Measurements from ENCODE around the gene SCARB2.

The SCARB2 gene, protein sequence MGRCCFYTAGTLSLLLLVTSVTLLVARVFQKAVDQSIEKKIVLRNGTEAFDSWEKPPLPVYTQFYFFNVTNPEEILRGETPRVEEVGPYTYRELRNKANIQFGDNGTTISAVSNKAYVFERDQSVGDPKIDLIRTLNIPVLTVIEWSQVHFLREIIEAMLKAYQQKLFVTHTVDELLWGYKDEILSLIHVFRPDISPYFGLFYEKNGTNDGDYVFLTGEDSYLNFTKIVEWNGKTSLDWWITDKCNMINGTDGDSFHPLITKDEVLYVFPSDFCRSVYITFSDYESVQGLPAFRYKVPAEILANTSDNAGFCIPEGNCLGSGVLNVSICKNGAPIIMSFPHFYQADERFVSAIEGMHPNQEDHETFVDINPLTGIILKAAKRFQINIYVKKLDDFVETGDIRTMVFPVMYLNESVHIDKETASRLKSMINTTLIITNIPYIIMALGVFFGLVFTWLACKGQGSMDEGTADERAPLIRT

GRCh38 chr4:76213415-76214176, at the start of gene SCARB2:
Gene SCARB2 (minus strand): TSS chr4:76213824. CDS start chr4:76213543, 281 bp downstream.
- Histone ChIP-seq H3K36me3 (ENCODE audit: control insufficient read depth, insufficient read depth, low read length, severe bottlenecking) (no peaks in the 10 kb centered on the region), H3K27me3 (replicated peaks; ENCODE audit: control insufficient read depth, insufficient read depth, low read length) (no peaks in the 10 kb centered on the region), H3K4me3 (ENCODE audit: low read length) (peak within 1 kb of the TSS; percentile 96), H3K4me1 (ENCODE audit: control insufficient read depth, insufficient read depth, low read length) (peaks cover 48% of the 10 kb centered on the region), H3K9ac (ENCODE audit: low read length) (peak within 1 kb of the TSS; percentile 96), H3K9me3 (ENCODE audit: control insufficient read depth, low read length) (no peaks in the 10 kb centered on the region)
- DNase-seq (ENCODE audit: low read depth), result peak; percentile 95

GRCh38 chr4:76260571-76260970, 46.9 kb upstream of the SCARB2 start:
- Histone ChIP-seq H3K27me3 (replicated peaks; ENCODE audit: control insufficient read depth, insufficient read depth, low read length) (peaks cover 12% of the 10 kb centered on the region), H3K9ac (ENCODE audit: low read length) (no peak overlapping the region), H3K9me3 (ENCODE audit: control insufficient read depth, low read length) (no peaks in the 10 kb centered on the region), H3K4me3 (ENCODE audit: low read length) (no peak overlapping the region), H3K4me1 (ENCODE audit: control insufficient read depth, insufficient read depth, low read length) (no peaks in the 10 kb centered on the region), H3K36me3 (ENCODE audit: control insufficient read depth, insufficient read depth, low read length, severe bottlenecking) (peaks cover 8% of the 10 kb centered on the region)
- DNase-seq (ENCODE audit: low read depth), result no peak

- no peaks in the 10 kb centered on the region for H3K36me3 ChIP-seq (ENCODE audit: control insufficient read depth, insufficient read depth, low read length, severe bottlenecking)
- H3K27me3 ChIP-seq (replicated peaks; ENCODE audit: control insufficient read depth, insufficient read depth, low read length), result peaks cover 27% of the 10 kb centered on the region
- H3K4me1 ChIP-seq (ENCODE audit: control insufficient read depth, insufficient read depth, low read length), result no peaks in the 10 kb centered on the region
- no peaks in the 10 kb centered on the region for H3K9me3 ChIP-seq (ENCODE audit: control insufficient read depth, low read length)
- no peak overlapping the region for H3K9ac ChIP-seq (ENCODE audit: low read length)
- DNase-seq (ENCODE audit: low read depth), result no peak
- no peak overlapping the region for H3K4me3 ChIP-seq (ENCODE audit: low read length)
Observed at GRCh38 chr4:76257824-76258223, 44.2 kb upstream of the SCARB2 start.

DNA sequence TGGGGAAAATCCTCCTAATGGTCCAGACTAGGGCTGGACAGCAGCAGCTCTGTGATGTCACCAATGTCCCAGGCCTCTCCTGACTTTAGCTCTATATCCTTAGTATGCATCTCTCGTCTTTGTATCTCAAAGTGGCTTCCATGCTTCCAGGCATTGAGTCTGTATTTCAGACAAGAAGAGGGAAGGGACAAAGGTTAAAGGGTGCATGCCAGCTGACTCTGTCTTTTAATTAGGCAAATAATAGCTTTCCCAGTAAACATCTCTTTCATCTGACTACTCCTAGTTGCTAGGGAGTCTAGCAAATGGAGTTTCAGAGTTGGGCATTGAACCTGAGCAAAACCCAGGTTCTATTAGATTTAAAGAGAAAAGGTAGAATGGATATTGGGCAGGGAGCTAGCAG, 43.3 kb upstream of the SCARB2 start:
- DNase-seq (ENCODE audit: low read depth), result no peak
- Histone ChIP-seq H3K9ac (ENCODE audit: low read length) (no peak overlapping the region), H3K27me3 (replicated peaks; ENCODE audit: control insufficient read depth, insufficient read depth, low read length) (peaks cover 36% of the 10 kb centered on the region), H3K9me3 (ENCODE audit: control insufficient read depth, low read length) (no peaks in the 10 kb centered on the region), H3K4me3 (ENCODE audit: low read length) (no peak overlapping the region), H3K4me1 (ENCODE audit: control insufficient read depth, insufficient read depth, low read length) (peaks cover 2% of the 10 kb centered on the region), H3K36me3 (ENCODE audit: control insufficient read depth, insufficient read depth, low read length, severe bottlenecking) (no peaks in the 10 kb centered on the region)

- H3K4me3 ChIP-seq (ENCODE audit: low read length), result no peak overlapping the region
- H3K36me3 ChIP-seq (ENCODE audit: control insufficient read depth, insufficient read depth, low read length, severe bottlenecking), result no peaks in the 10 kb centered on the region
- H3K9ac ChIP-seq (ENCODE audit: low read length), result no peak overlapping the region
- H3K4me1 ChIP-seq (ENCODE audit: control insufficient read depth, insufficient read depth, low read length), result peaks cover 8% of the 10 kb centered on the region
- H3K9me3 ChIP-seq (ENCODE audit: control insufficient read depth, low read length), result no peaks in the 10 kb centered on the region
- H3K27me3 ChIP-seq (replicated peaks; ENCODE audit: control insufficient read depth, insufficient read depth, low read length), result peaks cover 39% of the 10 kb centered on the region
- no peak for DNase-seq (ENCODE audit: low read depth)
Observed at GRCh38 chr4:76256032-76256431, 42.4 kb upstream of the SCARB2 start.

- H3K4me1 ChIP-seq (ENCODE audit: control insufficient read depth, insufficient read depth, low read length), result peaks cover 9% of the 10 kb centered on the region
- DNase-seq (ENCODE audit: low read depth), result no peak
- no peaks in the 10 kb centered on the region for H3K9me3 ChIP-seq (ENCODE audit: control insufficient read depth, low read length)
- H3K27me3 ChIP-seq (replicated peaks; ENCODE audit: control insufficient read depth, insufficient read depth, low read length), result peaks cover 56% of the 10 kb centered on the region
- H3K36me3 ChIP-seq (ENCODE audit: control insufficient read depth, insufficient read depth, low read length, severe bottlenecking), result no peaks in the 10 kb centered on the region
- H3K4me3 ChIP-seq (ENCODE audit: low read length), result no peak overlapping the region
- H3K9ac ChIP-seq (ENCODE audit: low read length), result no peak overlapping the region
Observed at GRCh38 chr4:76253511-76253910, 39.9 kb upstream of the SCARB2 start.

DNA sequence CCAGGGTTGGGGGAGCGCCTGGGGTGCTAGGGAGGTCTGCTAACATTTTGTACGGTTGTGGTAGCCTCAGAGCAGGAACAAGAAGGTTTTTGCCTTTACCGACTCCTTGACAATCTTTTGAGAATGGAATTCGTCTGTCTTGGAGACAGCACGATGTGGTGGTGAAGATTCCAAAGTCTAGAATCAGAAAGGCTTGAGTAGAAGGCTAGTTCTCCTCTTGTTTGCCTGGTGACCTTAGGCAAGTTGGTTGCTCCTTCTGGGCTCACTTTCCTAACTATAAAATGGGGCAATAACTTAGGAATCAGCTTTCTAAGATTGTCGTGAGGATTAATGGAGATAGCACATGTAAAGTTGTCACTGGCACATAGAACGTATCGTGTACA, 38.6 kb upstream of the SCARB2 start:
- Histone ChIP-seq H3K27me3 (replicated peaks; ENCODE audit: control insufficient read depth, insufficient read depth, low read length) (peaks cover 52% of the 10 kb centered on the region), H3K9me3 (ENCODE audit: control insufficient read depth, low read length) (no peaks in the 10 kb centered on the region), H3K9ac (ENCODE audit: low read length) (peak overlapping the region; percentile 75), H3K36me3 (ENCODE audit: control insufficient read depth, insufficient read depth, low read length, severe bottlenecking) (no peaks in the 10 kb centered on the region), H3K4me3 (ENCODE audit: low read length) (peak overlapping the region; percentile 83), H3K4me1 (ENCODE audit: control insufficient read depth, insufficient read depth, low read length) (peaks cover 9% of the 10 kb centered on the region)
- DNase-seq (ENCODE audit: low read depth), result no peak

- Histone ChIP-seq H3K9me3 (ENCODE audit: control insufficient read depth, low read length) (no peaks in the 10 kb centered on the region), H3K9ac (ENCODE audit: low read length) (peak within 1 kb of the TSS; percentile 75), H3K4me1 (ENCODE audit: control insufficient read depth, insufficient read depth, low read length) (peaks cover 9% of the 10 kb centered on the region), H3K36me3 (ENCODE audit: control insufficient read depth, insufficient read depth, low read length, severe bottlenecking) (no peaks in the 10 kb centered on the region), H3K27me3 (replicated peaks; ENCODE audit: control insufficient read depth, insufficient read depth, low read length) (peaks cover 46% of the 10 kb centered on the region), H3K4me3 (ENCODE audit: low read length) (peak within 1 kb of the TSS; percentile 83)
- DNase-seq (ENCODE audit: low read depth), result peak; percentile 66
Observed at GRCh38 chr4:76251441-76252270, 38.0 kb upstream of the SCARB2 start, which contains the start of gene FAM47E. Gene FAM47E (plus strand): TSS chr4:76251721. CDS start chr4:76251747, 26 bp downstream.

DNA sequence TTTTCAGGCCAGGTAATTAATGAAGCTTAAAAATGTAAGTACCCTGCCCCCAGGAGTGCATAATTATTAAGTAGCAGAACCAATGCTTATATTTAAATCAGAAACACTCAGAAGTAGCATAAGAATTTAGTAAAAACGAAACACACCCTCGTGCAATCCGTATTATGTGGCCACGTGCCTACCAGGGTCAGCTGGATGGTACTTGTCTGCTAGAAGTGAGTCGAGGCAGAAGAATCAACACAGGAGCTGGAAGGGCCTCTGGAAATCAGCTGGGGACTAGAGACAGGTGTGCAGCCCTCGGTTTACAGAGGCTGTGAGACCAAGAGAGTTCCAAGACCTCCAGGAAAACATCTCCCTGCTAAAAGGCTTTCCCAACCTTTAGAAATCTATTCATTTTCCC, 37.3 kb upstream of the SCARB2 start:
- H3K9ac ChIP-seq (ENCODE audit: low read length), result peak overlapping the region; percentile 75
- H3K4me1 ChIP-seq (ENCODE audit: control insufficient read depth, insufficient read depth, low read length), result peaks cover 9% of the 10 kb centered on the region
- H3K9me3 ChIP-seq (ENCODE audit: control insufficient read depth, low read length), result no peaks in the 10 kb centered on the region
- DNase-seq (ENCODE audit: low read depth), result no peak
- peaks cover 43% of the 10 kb centered on the region for H3K27me3 ChIP-seq (replicated peaks; ENCODE audit: control insufficient read depth, insufficient read depth, low read length)
- H3K36me3 ChIP-seq (ENCODE audit: control insufficient read depth, insufficient read depth, low read length, severe bottlenecking), result no peaks in the 10 kb centered on the region
- H3K4me3 ChIP-seq (ENCODE audit: low read length), result peak overlapping the region; percentile 83

- Histone ChIP-seq H3K4me1 (ENCODE audit: control insufficient read depth, insufficient read depth, low read length) (peaks cover 6% of the 10 kb centered on the region), H3K4me3 (ENCODE audit: low read length) (no peak overlapping the region), H3K9ac (ENCODE audit: low read length) (no peak overlapping the region), H3K36me3 (ENCODE audit: control insufficient read depth, insufficient read depth, low read length, severe bottlenecking) (no peaks in the 10 kb centered on the region), H3K27me3 (replicated peaks; ENCODE audit: control insufficient read depth, insufficient read depth, low read length) (peaks cover 20% of the 10 kb centered on the region), H3K9me3 (ENCODE audit: control insufficient read depth, low read length) (peaks cover under 1% of the 10 kb centered on the region)
- DNase-seq (ENCODE audit: low read depth), result no peak
Observed at GRCh38 chr4:76246852-76247251, 33.2 kb upstream of the SCARB2 start.
